Tibial nerve (tissue), 3 donors: ENCODE results near the gene CELA3A.
"Not testable (repeated sequence)": the region's sequence is repeated elsewhere in the genome, so short reads cannot be mapped to it uniquely, and the experiment has no call there.

ENCODE experiments used
- CTCF ChIP-seq, 5 experiments: fragments of 200-600 bp in 3 of 5; fragments of 450-650 bp in 2 of 5; sonication (generic) in 3 of 5; IDR thresholded peaks; one replicate each; pipeline ENCODE4 v1.5.1; 2016 to 2019; ENCODE audit warnings: antibody characterized with exemption in 5 of 5, mild to moderate bottlenecking in 3 of 5, moderate library complexity in 2 of 5
- POLR2A ChIP-seq, 2 donors: fragments of 450-650 bp; IDR thresholded peaks; one replicate each; pipeline ENCODE4 v1.6.1; 2017; ENCODE audit warnings: antibody characterized with exemption in 2 of 2, mild to moderate bottlenecking in 2 of 2, moderate library complexity in 2 of 2

DNA sequence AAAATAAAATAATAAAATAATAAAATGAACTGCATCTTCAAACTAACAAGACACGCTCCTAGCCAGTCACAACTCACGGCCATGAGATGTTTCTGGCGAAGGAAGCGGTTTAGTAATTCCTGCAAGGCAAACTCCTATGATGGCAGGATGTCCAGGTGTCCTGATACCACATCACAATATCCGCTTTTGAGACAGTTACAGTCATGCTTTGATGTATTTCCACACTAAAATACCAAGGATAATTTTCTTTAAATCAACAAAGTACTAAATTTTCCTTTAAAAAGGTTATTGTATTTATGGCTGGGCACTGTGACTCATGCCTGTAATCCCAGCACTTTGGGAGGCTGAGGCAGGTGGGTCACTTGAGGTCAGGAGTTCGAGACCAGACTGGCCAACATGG is 34.2 kb upstream of the CELA3A start:
- TF ChIP-seq POLR2A, CTCF (IDR thresholded peaks at IDR 0.05): not testable (repeated sequence)
